Measurements from ENCODE around the gene RCAN2.
"Not testable (repeated sequence)": the region's sequence is repeated elsewhere in the genome, so short reads cannot be mapped to it uniquely, and the experiment has no call there.

The RCAN2 gene

GRCh38 chr6:46338131-46338530, 153.1 kb downstream of the RCAN2 start:
- DNase-seq (ENCODE audit: low read depth in 1 of 2, low spot score in 1 of 2) = no peak

- no peak for DNase-seq (ENCODE audit: low read depth in 1 of 2, low spot score in 1 of 2)
These were observed 156.8 kb downstream of the RCAN2 start for GRCh38 chr6:46334442-46334841.

- DNase-seq (ENCODE audit: low read depth in 1 of 2, low spot score in 1 of 2) = no peak
These were observed 157.8 kb downstream of the RCAN2 start for GRCh38 chr6:46333481-46333880.

GRCh38 chr6:46332448-46332847, 158.8 kb downstream of the RCAN2 start:
- not testable (repeated sequence) for DNase-seq (ENCODE audit: low read depth in 1 of 2, low spot score in 1 of 2)

- DNase-seq (ENCODE audit: low read depth in 1 of 2, low spot score in 1 of 2) = no peak
These were observed 159.8 kb downstream of the RCAN2 start for GRCh38 chr6:46331461-46331860.

GRCh38 chr6:46329568-46329967, 161.7 kb downstream of the RCAN2 start:
- no peak for DNase-seq (ENCODE audit: low read depth in 1 of 2, low spot score in 1 of 2)

- no peak for DNase-seq (ENCODE audit: low read depth in 1 of 2, low spot score in 1 of 2)
These were observed 163.5 kb downstream of the RCAN2 start for GRCh38 chr6:46327779-46328178.

GRCh38 chr6:46325561-46326530, 165.4 kb downstream of the RCAN2 start:
- no peak for DNase-seq (ENCODE audit: low read depth in 1 of 2, low spot score in 1 of 2)

- DNase-seq (ENCODE audit: low read depth in 1 of 2, low spot score in 1 of 2) = no peak
These were observed 166.5 kb downstream of the RCAN2 start for GRCh38 chr6:46324706-46325105.

GRCh38 chr6:46323966-46324622, 167.2 kb downstream of the RCAN2 start:
- no peak for DNase-seq (ENCODE audit: low read depth in 1 of 2, low spot score in 1 of 2)

GRCh38 chr6:46323312-46323965, 167.8 kb downstream of the RCAN2 start:
- no peak for DNase-seq (ENCODE audit: low read depth in 1 of 2, low spot score in 1 of 2)

- DNase-seq (ENCODE audit: low read depth in 1 of 2, low spot score in 1 of 2) = no peak
These were observed 170.7 kb downstream of the RCAN2 start for GRCh38 chr6:46320505-46320904.

GRCh38 chr6:46315589-46315988, 175.7 kb downstream of the RCAN2 start:
- no peak for DNase-seq (ENCODE audit: low read depth in 1 of 2, low spot score in 1 of 2)

GRCh38 chr6:46312654-46313053, 178.6 kb downstream of the RCAN2 start:
- no peak for DNase-seq (ENCODE audit: low read depth in 1 of 2, low spot score in 1 of 2)

- no peak for DNase-seq (ENCODE audit: low read depth in 1 of 2, low spot score in 1 of 2)
These were observed 181.1 kb downstream of the RCAN2 start for GRCh38 chr6:46310196-46310595.

- no peak for DNase-seq (ENCODE audit: low read depth in 1 of 2, low spot score in 1 of 2)
These were observed 184.8 kb downstream of the RCAN2 start for GRCh38 chr6:46306431-46306830.

GRCh38 chr6:46305833-46306232, 185.4 kb downstream of the RCAN2 start:
- DNase-seq (ENCODE audit: low read depth in 1 of 2, low spot score in 1 of 2) = no peak

- DNase-seq (ENCODE audit: low read depth in 1 of 2, low spot score in 1 of 2) = no peak
These were observed 186.0 kb downstream of the RCAN2 start for GRCh38 chr6:46305236-46305635.

GRCh38 chr6:46302816-46303215, 188.4 kb downstream of the RCAN2 start:
- DNase-seq (ENCODE audit: low read depth in 1 of 2, low spot score in 1 of 2) = no peak

- DNase-seq (ENCODE audit: low read depth in 1 of 2, low spot score in 1 of 2) = no peak
These were observed 189.1 kb downstream of the RCAN2 start for GRCh38 chr6:46302176-46302575.

GRCh38 chr6:46299253-46299652, 192.0 kb downstream of the RCAN2 start:
- no peak for DNase-seq (ENCODE audit: low read depth in 1 of 2, low spot score in 1 of 2)

- no peak for DNase-seq (ENCODE audit: low read depth in 1 of 2, low spot score in 1 of 2)
These were observed 194.7 kb downstream of the RCAN2 start for GRCh38 chr6:46296586-46296985.

Data from stimulated activated CD4-positive, alpha-beta T cell treated with anti-CD3 and anti-CD28 coated beads, Interleukin-15, amount 100 ng/mL, for 1 hour (primary cell).